ENCODE data around the gene CDC42. TPM values are rescaled to one million over a fixed set of nuclear protein-coding genes. Genes with fewer than 3 reads are reported as not detected.

The CDC42 gene
- total RNA-seq, 3 donors from 2014 or later (not counting 1 experiment from before 2014, with no cell fraction given), result 454 to 470 (median 463) TPM

DNA sequence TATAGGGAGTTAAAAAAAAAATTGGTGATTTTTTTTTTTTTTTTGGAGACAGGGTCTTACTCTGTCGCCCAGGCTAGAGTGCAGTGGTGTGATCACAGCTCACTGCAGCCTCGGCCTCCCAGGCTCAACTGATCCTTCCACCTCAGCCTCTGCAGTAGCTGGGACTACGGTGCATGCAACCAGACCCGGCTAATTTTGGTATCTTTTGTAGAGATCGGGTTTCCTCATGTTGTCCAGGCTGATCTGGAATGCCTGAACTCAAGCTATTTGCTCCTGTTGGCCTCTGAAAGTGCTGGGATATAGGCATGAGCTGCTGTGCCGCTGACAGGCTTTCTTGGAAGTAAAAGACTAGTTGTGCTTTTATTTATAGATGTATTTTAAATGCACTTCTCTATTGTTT, 3.0 kb downstream of the CDC42 start:
- H3K27ac Mint-ChIP-seq, result peak overlapping the region; percentile 96
- WGBS (ENCODE audit: insufficient coverage), result 66% methylated on average over 6 of the region's 6 CpGs

DNA sequence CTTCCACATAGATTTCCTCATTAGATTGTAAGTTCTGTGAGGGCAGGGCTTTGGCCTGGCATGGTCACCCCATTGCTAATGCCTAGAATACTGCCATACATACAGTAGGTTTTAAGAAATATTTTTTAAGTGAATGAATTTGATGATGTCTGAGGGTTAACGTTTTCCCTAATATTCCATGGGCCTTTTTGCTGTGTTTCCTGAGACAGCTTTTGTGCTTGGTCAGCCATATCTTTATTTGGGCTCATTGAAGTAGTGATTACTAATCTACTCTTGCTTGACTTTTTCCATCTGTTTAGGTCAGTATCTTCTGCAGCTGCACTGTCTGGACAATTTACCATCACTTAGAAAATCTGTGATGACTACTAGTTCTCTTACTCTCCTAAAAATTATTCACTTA, 3.5 kb downstream of the CDC42 start:
- Mint-ChIP-seq H3K27ac (peak overlapping the region; percentile 96), H3K27me3 (ENCODE audit: low read depth in 2 of 2) (no peaks in the 10 kb centered on the region), H3K36me3 (no peaks in the 10 kb centered on the region), H3K9me3 (no peaks in the 10 kb centered on the region), H3K4me3 (peak overlapping the region; percentile 68), H3K4me1 (peaks cover 58 to 71% of the 10 kb centered on the region in 2 donors)
- intact Hi-C loops (cut with micrococcal nuclease), result no loop called here
- TF ChIP-seq, protein P1, sequence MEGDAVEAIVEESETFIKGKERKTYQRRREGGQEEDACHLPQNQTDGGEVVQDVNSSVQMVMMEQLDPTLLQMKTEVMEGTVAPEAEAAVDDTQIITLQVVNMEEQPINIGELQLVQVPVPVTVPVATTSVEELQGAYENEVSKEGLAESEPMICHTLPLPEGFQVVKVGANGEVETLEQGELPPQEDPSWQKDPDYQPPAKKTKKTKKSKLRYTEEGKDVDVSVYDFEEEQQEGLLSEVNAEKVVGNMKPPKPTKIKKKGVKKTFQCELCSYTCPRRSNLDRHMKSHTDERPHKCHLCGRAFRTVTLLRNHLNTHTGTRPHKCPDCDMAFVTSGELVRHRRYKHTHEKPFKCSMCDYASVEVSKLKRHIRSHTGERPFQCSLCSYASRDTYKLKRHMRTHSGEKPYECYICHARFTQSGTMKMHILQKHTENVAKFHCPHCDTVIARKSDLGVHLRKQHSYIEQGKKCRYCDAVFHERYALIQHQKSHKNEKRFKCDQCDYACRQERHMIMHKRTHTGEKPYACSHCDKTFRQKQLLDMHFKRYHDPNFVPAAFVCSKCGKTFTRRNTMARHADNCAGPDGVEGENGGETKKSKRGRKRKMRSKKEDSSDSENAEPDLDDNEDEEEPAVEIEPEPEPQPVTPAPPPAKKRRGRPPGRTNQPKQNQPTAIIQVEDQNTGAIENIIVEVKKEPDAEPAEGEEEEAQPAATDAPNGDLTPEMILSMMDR (IDR thresholded peaks at IDR 0.05), result no peak
- Histone ChIP-seq H3K36me3 (ENCODE audit: control insufficient read depth, insufficient read depth, low read length) (peaks cover 12% of the 10 kb centered on the region), H3K9me3 (ENCODE audit: control insufficient read depth, insufficient read depth, low read length) (no peaks in the 10 kb centered on the region), H3K27me3 (ENCODE audit: control insufficient read depth, insufficient read depth, low read length) (no peaks in the 10 kb centered on the region), H3K4me1 (ENCODE audit: control insufficient read depth, insufficient read depth, low read length) (peaks cover 65% of the 10 kb centered on the region), H3K4me3 (ENCODE audit: low read length) (no peak overlapping the region), H3K27ac (ENCODE audit: low read length) (no peak overlapping the region)
- ATAC-seq, result no peak
- no peak for DNase-seq
- 70% methylated on average over 1 of the region's 1 CpG for WGBS (ENCODE audit: insufficient coverage)

More for the DNA sequence above, 3.0 kb downstream of the CDC42 start:
- TF ChIP-seq, protein P1 (IDR thresholded peaks at IDR 0.05), result no peak
- no peak for DNase-seq
- Histone ChIP-seq H3K4me3 (ENCODE audit: low read length) (no peak overlapping the region), H3K36me3 (ENCODE audit: control insufficient read depth, insufficient read depth, low read length) (peaks cover 12% of the 10 kb centered on the region), H3K27ac (ENCODE audit: low read length) (no peak overlapping the region), H3K27me3 (ENCODE audit: control insufficient read depth, insufficient read depth, low read length) (no peaks in the 10 kb centered on the region), H3K9me3 (ENCODE audit: control insufficient read depth, insufficient read depth, low read length) (no peaks in the 10 kb centered on the region), H3K4me1 (ENCODE audit: control insufficient read depth, insufficient read depth, low read length) (peaks cover 62% of the 10 kb centered on the region)
- no peaks in the 10 kb centered on the region for H3K27me3 Mint-ChIP-seq (ENCODE audit: low read depth in 2 of 2)
- H3K4me3 Mint-ChIP-seq, result peak overlapping the region; percentile 83
- intact Hi-C loops (cut with micrococcal nuclease), result no loop called here
- ATAC-seq, result no peak
- no peaks in the 10 kb centered on the region for H3K9me3 Mint-ChIP-seq
- peaks cover 52 to 65% of the 10 kb centered on the region in 2 donors for H3K4me1 Mint-ChIP-seq
- no peaks in the 10 kb centered on the region for H3K36me3 Mint-ChIP-seq

DNA sequence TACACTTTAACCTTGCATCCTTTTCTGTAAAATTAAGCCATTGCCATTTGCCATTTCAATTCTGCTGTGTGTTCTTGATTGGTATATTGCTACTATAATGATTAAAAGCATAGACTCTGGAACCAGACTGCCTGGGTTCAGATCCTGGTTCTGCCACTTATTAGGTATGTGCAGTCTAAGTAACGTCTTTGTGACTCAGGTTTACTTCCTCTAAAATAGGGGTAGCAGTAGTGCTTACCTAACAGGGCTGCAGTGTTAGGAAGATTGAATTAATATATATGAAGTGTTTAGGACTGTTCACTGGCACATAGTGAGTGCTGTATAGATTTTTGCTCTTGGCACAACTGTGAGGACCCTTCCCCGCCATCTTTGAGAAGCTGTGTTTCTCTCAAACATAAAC, 4.4 kb downstream of the CDC42 start:
- H3K9me3 ChIP-seq (ENCODE audit: control insufficient read depth, insufficient read depth, low read length), result no peaks in the 10 kb centered on the region
- H3K27ac Mint-ChIP-seq, result peak overlapping the region; percentile 96
- H3K4me1 Mint-ChIP-seq, result peaks cover 60 to 70% of the 10 kb centered on the region in 2 donors
- no peaks in the 10 kb centered on the region for H3K9me3 Mint-ChIP-seq
- no peak for ATAC-seq
- H3K27me3 Mint-ChIP-seq (ENCODE audit: low read depth in 2 of 2), result no peaks in the 10 kb centered on the region
- peaks cover 12% of the 10 kb centered on the region for H3K36me3 ChIP-seq (ENCODE audit: control insufficient read depth, insufficient read depth, low read length)
- H3K27me3 ChIP-seq (ENCODE audit: control insufficient read depth, insufficient read depth, low read length), result no peaks in the 10 kb centered on the region
- intact Hi-C loops (cut with micrococcal nuclease), result no loop called here
- H3K4me1 ChIP-seq (ENCODE audit: control insufficient read depth, insufficient read depth, low read length), result peaks cover 71% of the 10 kb centered on the region
- TF ChIP-seq, protein P1 (IDR thresholded peaks at IDR 0.05), result no peak
- H3K36me3 Mint-ChIP-seq, result no peaks in the 10 kb centered on the region
- H3K27ac ChIP-seq (ENCODE audit: low read length), result peak overlapping the region; percentile 20
- H3K4me3 Mint-ChIP-seq, result peak overlapping the region; percentile 68
- H3K4me3 ChIP-seq (ENCODE audit: low read length), result no peak overlapping the region
- WGBS (ENCODE audit: insufficient coverage), result 50% methylated on average over 2 of the region's 2 CpGs
- no peak for DNase-seq

DNA sequence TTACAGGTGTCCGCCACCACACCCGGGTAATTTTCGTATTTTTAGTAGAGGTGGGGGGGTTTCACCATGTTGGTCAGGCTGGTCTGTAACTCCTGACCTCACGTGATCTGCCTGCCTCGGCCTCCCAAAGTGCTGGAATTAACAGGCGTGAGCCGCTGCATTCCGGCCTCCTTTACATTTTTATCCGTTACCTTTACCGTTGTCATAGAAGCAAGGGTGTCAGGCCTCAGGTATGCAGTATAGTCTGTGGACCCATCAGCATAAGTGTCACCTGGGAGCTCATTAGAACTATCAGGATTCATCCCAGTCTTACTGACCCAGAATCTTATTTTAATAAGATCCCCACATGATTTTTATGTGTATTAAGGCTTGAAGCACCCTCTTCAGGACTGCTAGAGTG, 5.4 kb downstream of the CDC42 start:
- H3K36me3 Mint-ChIP-seq, result no peaks in the 10 kb centered on the region
- H3K27me3 Mint-ChIP-seq (ENCODE audit: low read depth in 2 of 2), result no peaks in the 10 kb centered on the region
- H3K4me1 Mint-ChIP-seq, result peaks cover 69 to 71% of the 10 kb centered on the region in 2 donors
- H3K4me3 Mint-ChIP-seq, result peak overlapping the region; percentile 68
- Histone ChIP-seq H3K27ac (ENCODE audit: low read length) (no peak overlapping the region), H3K36me3 (ENCODE audit: control insufficient read depth, insufficient read depth, low read length) (peaks cover 12% of the 10 kb centered on the region), H3K27me3 (ENCODE audit: control insufficient read depth, insufficient read depth, low read length) (no peaks in the 10 kb centered on the region), H3K9me3 (ENCODE audit: control insufficient read depth, insufficient read depth, low read length) (no peaks in the 10 kb centered on the region), H3K4me3 (ENCODE audit: low read length) (no peak overlapping the region), H3K4me1 (ENCODE audit: control insufficient read depth, insufficient read depth, low read length) (peaks cover 73% of the 10 kb centered on the region)
- peak overlapping the region; percentile 96 for H3K27ac Mint-ChIP-seq
- intact Hi-C loops (cut with micrococcal nuclease), result no loop called here
- ATAC-seq, result no peak
- 82% methylated on average over 10 of the region's 10 CpGs for WGBS (ENCODE audit: insufficient coverage)
- TF ChIP-seq, protein P1 (IDR thresholded peaks at IDR 0.05), result no peak
- H3K9me3 Mint-ChIP-seq, result no peaks in the 10 kb centered on the region
- no peak for DNase-seq
